ENCODE measurements around the gene COL23A1. TPM values are rescaled to one million over a fixed set of nuclear protein-coding genes. Genes with fewer than 3 reads are reported as not detected.

COL23A1 gene
- total and polyA plus RNA-seq, 8 donors, result 0.52 to 9.5 (median 7.5) TPM

DNA sequence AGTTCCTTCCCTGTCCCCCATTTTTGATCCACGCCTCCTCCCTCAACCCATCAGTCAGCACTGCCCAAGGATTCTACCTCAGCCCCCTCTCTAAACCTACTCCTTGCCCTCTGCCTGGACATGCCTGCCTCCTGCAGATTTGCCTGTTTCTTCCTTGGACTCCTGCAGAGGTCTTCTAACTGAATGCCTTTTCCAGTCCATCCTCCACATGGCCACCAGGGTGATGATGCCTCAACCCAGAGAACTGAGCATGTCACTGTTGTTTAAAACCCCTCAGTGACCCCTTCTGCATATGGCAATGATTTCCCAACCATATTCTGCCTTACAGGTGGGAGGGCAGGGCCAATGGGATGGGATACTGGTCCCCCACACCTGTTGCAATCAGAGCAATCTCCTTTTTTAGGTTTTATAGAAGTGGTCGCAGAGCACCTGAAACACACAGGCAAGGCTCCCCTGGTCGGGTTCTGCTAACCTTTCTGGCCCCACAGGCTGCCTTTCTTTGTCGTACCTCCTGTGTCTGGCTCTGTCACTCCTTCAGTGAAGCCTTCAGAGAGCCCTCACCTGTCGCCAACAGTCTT, 366.9 kb downstream of the COL23A1 start:
- H3K27me3 ChIP-seq, result no peaks in the 10 kb centered on the region
- intact Hi-C loops (cut with DNase I), result no loop called here
- H3K4me1 ChIP-seq, result peaks cover 0 to 25% of the 10 kb centered on the region in 2 donors
- H3K4me3 ChIP-seq, result no peak overlapping the region
- no peak for ATAC-seq
- no peak for DNase-seq
- H3K27ac ChIP-seq, result no peak overlapping the region
- H3K9me3 ChIP-seq, result no peaks in the 10 kb centered on the region
- peaks cover 0 to 95% of the 10 kb centered on the region in 2 donors for H3K36me3 ChIP-seq
- TF ChIP-seq, protein P1, sequence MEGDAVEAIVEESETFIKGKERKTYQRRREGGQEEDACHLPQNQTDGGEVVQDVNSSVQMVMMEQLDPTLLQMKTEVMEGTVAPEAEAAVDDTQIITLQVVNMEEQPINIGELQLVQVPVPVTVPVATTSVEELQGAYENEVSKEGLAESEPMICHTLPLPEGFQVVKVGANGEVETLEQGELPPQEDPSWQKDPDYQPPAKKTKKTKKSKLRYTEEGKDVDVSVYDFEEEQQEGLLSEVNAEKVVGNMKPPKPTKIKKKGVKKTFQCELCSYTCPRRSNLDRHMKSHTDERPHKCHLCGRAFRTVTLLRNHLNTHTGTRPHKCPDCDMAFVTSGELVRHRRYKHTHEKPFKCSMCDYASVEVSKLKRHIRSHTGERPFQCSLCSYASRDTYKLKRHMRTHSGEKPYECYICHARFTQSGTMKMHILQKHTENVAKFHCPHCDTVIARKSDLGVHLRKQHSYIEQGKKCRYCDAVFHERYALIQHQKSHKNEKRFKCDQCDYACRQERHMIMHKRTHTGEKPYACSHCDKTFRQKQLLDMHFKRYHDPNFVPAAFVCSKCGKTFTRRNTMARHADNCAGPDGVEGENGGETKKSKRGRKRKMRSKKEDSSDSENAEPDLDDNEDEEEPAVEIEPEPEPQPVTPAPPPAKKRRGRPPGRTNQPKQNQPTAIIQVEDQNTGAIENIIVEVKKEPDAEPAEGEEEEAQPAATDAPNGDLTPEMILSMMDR (IDR thresholded peaks at IDR 0.05), result no peak

GRCh38 chr5:178222292-178222691, 367.9 kb downstream of the COL23A1 start:
- DNase-seq (peak in 1 of 4 donors; percentile 34), ATAC-seq (no peak)
- Histone ChIP-seq H3K36me3 (peaks cover 0 to 92% of the 10 kb centered on the region in 2 donors), H3K4me1 (peaks cover 0 to 22% of the 10 kb centered on the region in 2 donors), H3K27me3 (no peaks in the 10 kb centered on the region), H3K27ac (no peak overlapping the region), H3K9me3 (no peaks in the 10 kb centered on the region), H3K4me3 (no peak overlapping the region)
- intact Hi-C loops (cut with DNase I), result no loop called here
- TF ChIP-seq, protein P1 (IDR thresholded peaks at IDR 0.05), result no peak

DNA sequence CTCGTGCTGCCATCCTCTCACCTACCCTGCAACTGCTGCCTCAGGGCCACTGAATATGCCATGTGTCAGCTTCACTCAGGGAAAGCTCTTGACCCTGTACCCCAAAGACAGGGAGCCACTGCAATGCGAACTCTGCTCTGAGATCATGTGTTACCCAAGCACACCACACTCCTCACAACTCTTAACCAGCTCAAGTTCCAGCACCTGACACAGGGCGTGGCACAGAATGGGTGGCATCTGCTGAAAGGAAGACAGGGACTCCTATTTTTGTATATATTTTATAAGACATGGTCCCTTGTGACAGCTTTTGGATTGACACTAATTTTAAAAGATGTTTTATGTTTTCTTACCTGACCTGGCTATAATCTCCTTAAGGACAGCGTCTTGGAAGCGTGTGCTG, 368.3 kb downstream of the COL23A1 start:
- intact Hi-C loops (cut with DNase I), result no loop called here
- H3K36me3 ChIP-seq, result peaks cover 0 to 92% of the 10 kb centered on the region in 2 donors
- H3K4me1 ChIP-seq, result peaks cover 0 to 24% of the 10 kb centered on the region in 2 donors
- no peaks in the 10 kb centered on the region for H3K9me3 ChIP-seq
- H3K27ac ChIP-seq, result peak overlapping the region in 1 of 2 donors; percentile 41
- H3K27me3 ChIP-seq, result no peaks in the 10 kb centered on the region
- peak in 1 of 4 donors; percentile 9 for DNase-seq
- no peak overlapping the region for H3K4me3 ChIP-seq
- no peak for ATAC-seq
- TF ChIP-seq, protein P1 (IDR thresholded peaks at IDR 0.05), result no peak

GRCh38 chr5:178221282-178221681, 368.9 kb downstream of the COL23A1 start:
- DNase-seq (no peak), ATAC-seq (no peak)
- peaks cover 0 to 30% of the 10 kb centered on the region in 2 donors for H3K4me1 ChIP-seq
- intact Hi-C loops (cut with DNase I), result no loop called here
- H3K36me3 ChIP-seq, result peaks cover 0 to 92% of the 10 kb centered on the region in 2 donors
- TF ChIP-seq, protein P1 (IDR thresholded peaks at IDR 0.05), result no peak
- H3K27me3 ChIP-seq, result no peaks in the 10 kb centered on the region
- H3K27ac ChIP-seq, result peak overlapping the region in 1 of 2 donors; percentile 41
- no peaks in the 10 kb centered on the region for H3K9me3 ChIP-seq
- H3K4me3 ChIP-seq, result no peak overlapping the region

DNA sequence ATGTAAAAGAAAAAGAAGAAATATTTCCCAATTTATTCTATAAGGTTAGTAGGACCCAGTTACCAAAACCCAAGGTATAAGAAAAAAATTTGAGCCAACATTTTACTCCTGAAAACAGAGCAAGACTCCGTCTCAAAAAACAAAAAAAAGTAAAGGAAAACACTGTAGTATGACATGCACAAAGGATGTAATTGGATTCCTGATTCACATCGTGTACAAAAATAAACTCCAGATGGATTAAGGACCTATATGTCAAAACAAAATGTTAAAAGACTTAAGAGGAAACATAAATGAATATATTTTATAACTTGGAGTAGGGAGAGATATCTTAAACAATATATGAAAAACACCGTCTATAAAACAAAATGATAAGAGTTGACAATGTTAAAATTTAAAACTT, 371.4 kb downstream of the COL23A1 start:
- no peak overlapping the region for H3K27ac ChIP-seq
- H3K27me3 ChIP-seq, result no peaks in the 10 kb centered on the region
- peaks cover 0 to 54% of the 10 kb centered on the region in 2 donors for H3K4me1 ChIP-seq
- H3K4me3 ChIP-seq, result no peak overlapping the region
- H3K36me3 ChIP-seq, result peaks cover 0 to 92% of the 10 kb centered on the region in 2 donors
- DNase-seq, result no peak
- no peak for ATAC-seq
- TF ChIP-seq, protein P1 (IDR thresholded peaks at IDR 0.05), result no peak
- no peaks in the 10 kb centered on the region for H3K9me3 ChIP-seq
- intact Hi-C loops (cut with DNase I), result no loop called here
